Middle frontal gyrus (tissue), 1 donor: ENCODE results near the gene ITPRIPL2.

Source experiments
- DNase-seq: peaks from one replicate; pipeline ENCODE4 v3.0.0-alpha.2; 2015; ENCODE audit warnings: low spot score; ENCODE audit errors: extremely low spot score

Gene ITPRIPL2

GRCh38 chr16:19142939-19143598 lies 29.3 kb downstream of the ITPRIPL2 start:
- no peak for DNase-seq

- DNase-seq: no peak
Observed at GRCh38 chr16:19143599-19143956, 29.8 kb downstream of the ITPRIPL2 start.

GRCh38 chr16:19145010-19145409 lies 31.2 kb downstream of the ITPRIPL2 start:
- DNase-seq: no peak

GRCh38 chr16:19147126-19147525 lies 33.4 kb downstream of the ITPRIPL2 start:
- DNase-seq: no peak

GRCh38 chr16:19147627-19148026 lies 33.9 kb downstream of the ITPRIPL2 start:
- no peak for DNase-seq

- no peak for DNase-seq
Observed at GRCh38 chr16:19148189-19148588, 34.4 kb downstream of the ITPRIPL2 start.

- no peak for DNase-seq
Observed at GRCh38 chr16:19151310-19151709, 37.5 kb downstream of the ITPRIPL2 start.

GRCh38 chr16:19152042-19152441 lies 38.3 kb downstream of the ITPRIPL2 start:
- DNase-seq: no peak

GRCh38 chr16:19153876-19154275 lies 40.1 kb downstream of the ITPRIPL2 start:
- no peak for DNase-seq

- no peak for DNase-seq
Observed at GRCh38 chr16:19162085-19162484, 48.3 kb downstream of the ITPRIPL2 start.

- no peak for DNase-seq
Observed at GRCh38 chr16:19163215-19163614, 49.5 kb downstream of the ITPRIPL2 start.

GRCh38 chr16:19164285-19164684 lies 50.5 kb downstream of the ITPRIPL2 start:
- DNase-seq: no peak

GRCh38 chr16:19165101-19165500 lies 51.3 kb downstream of the ITPRIPL2 start:
- DNase-seq: no peak

- DNase-seq: no peak
Observed at GRCh38 chr16:19166500-19166899, 52.7 kb downstream of the ITPRIPL2 start.

- DNase-seq: no peak
Observed at GRCh38 chr16:19167710-19168370, 54.1 kb downstream of the ITPRIPL2 start, which contains the start of gene SYT17. Gene SYT17, plus strand, starts transcription at chr16:19168240. Its CDS starts 407 bp downstream, at chr16:19168647.

- no peak for DNase-seq
Observed at GRCh38 chr16:19168371-19169081, 54.8 kb downstream of the ITPRIPL2 start.

GRCh38 chr16:19169082-19169639 lies 55.4 kb downstream of the ITPRIPL2 start:
- DNase-seq: no peak

- no peak for DNase-seq
Observed at GRCh38 chr16:19170043-19170655, 56.4 kb downstream of the ITPRIPL2 start.
